ENCODE measurements around the gene ANKRD13D. TPM values are rescaled to one million over a fixed set of nuclear protein-coding genes. Genes with fewer than 3 reads are reported as not detected.

The ANKRD13D gene
- total RNA-seq, 2 donors from 2014 or later = 66.6 to 101 TPM

- no peaks in the 10 kb centered on the region for H3K27me3 ChIP-seq (replicated peaks; ENCODE audit: insufficient read depth)
- H3K4me3 ChIP-seq = no peak overlapping the region
- H3K27ac ChIP-seq = no peak overlapping the region
- no peak for TF ChIP-seq CTCF (IDR thresholded peaks at IDR 0.05)
- H3K4me1 ChIP-seq (ENCODE audit: control insufficient read depth in 1 of 2, low read depth in 2 of 2) = peaks cover 18 to 28% of the 10 kb centered on the region in 2 donors
- ATAC-seq (ENCODE audit: insufficient number of reproducible peaks, low FRiP score, low read depth) (no peak), DNase-seq (ENCODE audit: low spot score) (no peak)
- peaks cover 51% of the 10 kb centered on the region for H3K36me3 ChIP-seq
- H3K9me3 ChIP-seq = no peaks in the 10 kb centered on the region
Measured at GRCh38 chr11:67245046-67245445, 44.1 kb upstream of the ANKRD13D start.

DNA sequence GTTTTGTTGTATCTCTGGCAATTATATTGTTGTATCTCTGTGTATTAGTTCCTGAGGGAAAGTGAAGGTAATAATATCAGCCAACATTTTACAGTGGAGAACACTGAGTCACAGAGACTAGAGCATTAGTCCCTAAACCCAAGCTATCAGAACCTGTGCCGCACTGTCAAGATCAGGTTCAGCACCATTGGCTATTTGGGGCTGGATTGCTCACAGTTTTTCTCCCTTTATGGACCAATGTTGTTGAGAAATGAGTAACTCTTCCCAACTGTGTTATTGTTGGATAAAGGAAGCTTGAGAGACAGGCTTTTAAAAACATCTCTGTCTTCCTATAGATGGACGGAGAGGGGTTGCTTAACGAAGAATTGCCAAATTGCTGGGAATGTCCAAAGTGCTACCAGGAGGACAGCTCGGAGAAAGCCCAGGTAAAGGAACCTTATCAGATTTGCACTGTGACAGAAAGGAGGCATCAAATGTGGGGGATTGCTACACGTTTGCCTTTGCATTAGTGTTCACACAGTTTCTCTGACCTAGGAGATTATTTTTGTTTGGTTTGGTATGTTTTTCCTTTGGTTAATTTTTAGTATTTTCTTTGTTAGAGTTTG, 41.1 kb upstream of the ANKRD13D start:
- Histone ChIP-seq H3K36me3 (peaks cover 68% of the 10 kb centered on the region), H3K4me1 (ENCODE audit: control insufficient read depth in 1 of 2, low read depth in 2 of 2) (peaks cover 0 to 6% of the 10 kb centered on the region in 2 donors), H3K27me3 (replicated peaks; ENCODE audit: insufficient read depth) (no peaks in the 10 kb centered on the region), H3K9me3 (no peaks in the 10 kb centered on the region), H3K4me3 (no peak overlapping the region), H3K27ac (no peak overlapping the region)
- no peak for DNase-seq (ENCODE audit: low spot score)
- TF ChIP-seq CTCF (IDR thresholded peaks at IDR 0.05) = no peak
- ATAC-seq (ENCODE audit: insufficient number of reproducible peaks, low FRiP score, low read depth) = no peak

DNA sequence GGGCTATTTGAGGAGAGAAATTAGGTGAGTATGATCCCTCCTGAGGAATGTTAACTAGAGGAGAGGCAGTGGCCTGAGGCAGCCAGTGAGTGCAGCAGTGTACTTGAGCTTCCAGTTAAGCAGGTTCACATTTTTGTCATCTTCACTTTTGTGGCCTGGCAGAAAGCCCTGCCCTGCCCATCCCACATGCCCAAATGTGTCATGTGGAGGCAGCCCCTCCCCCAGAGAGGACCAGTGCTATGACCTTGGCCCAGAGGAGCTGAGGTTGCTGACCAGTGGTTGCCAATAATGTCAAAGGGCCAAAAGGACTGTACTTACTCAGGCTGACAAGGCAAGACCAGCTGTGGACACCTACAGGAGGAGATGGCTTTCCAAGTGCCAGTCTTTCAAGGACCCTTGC, 40.5 kb upstream of the ANKRD13D start:
- H3K27me3 ChIP-seq (replicated peaks; ENCODE audit: insufficient read depth) = no peaks in the 10 kb centered on the region
- DNase-seq (ENCODE audit: low spot score) (no peak), ATAC-seq (ENCODE audit: insufficient number of reproducible peaks, low FRiP score, low read depth) (no peak)
- no peaks in the 10 kb centered on the region for H3K9me3 ChIP-seq
- no peak for TF ChIP-seq CTCF (IDR thresholded peaks at IDR 0.05)
- no peak overlapping the region for H3K4me3 ChIP-seq
- H3K36me3 ChIP-seq = peaks cover 74% of the 10 kb centered on the region
- H3K4me1 ChIP-seq (ENCODE audit: control insufficient read depth in 1 of 2, low read depth in 2 of 2) = no peaks in the 10 kb centered on the region
- H3K27ac ChIP-seq = no peak overlapping the region

GRCh38 chr11:67250059-67251043, 38.8 kb upstream of the ANKRD13D start:
- peaks cover 81% of the 10 kb centered on the region for H3K36me3 ChIP-seq
- no peaks in the 10 kb centered on the region for H3K4me1 ChIP-seq (ENCODE audit: control insufficient read depth in 1 of 2, low read depth in 2 of 2)
- H3K27ac ChIP-seq = no peak overlapping the region
- H3K9me3 ChIP-seq = no peaks in the 10 kb centered on the region
- no peaks in the 10 kb centered on the region for H3K27me3 ChIP-seq (replicated peaks; ENCODE audit: insufficient read depth)
- ATAC-seq (ENCODE audit: insufficient number of reproducible peaks, low FRiP score, low read depth) (no peak), DNase-seq (ENCODE audit: low spot score) (no peak)
- no peak for TF ChIP-seq CTCF (IDR thresholded peaks at IDR 0.05)
- H3K4me3 ChIP-seq = no peak overlapping the region

- Histone ChIP-seq H3K4me1 (ENCODE audit: control insufficient read depth in 1 of 2, low read depth in 2 of 2) (no peaks in the 10 kb centered on the region), H3K9me3 (no peaks in the 10 kb centered on the region), H3K27me3 (replicated peaks; ENCODE audit: insufficient read depth) (no peaks in the 10 kb centered on the region), H3K4me3 (no peak overlapping the region), H3K36me3 (peaks cover 82% of the 10 kb centered on the region), H3K27ac (no peak overlapping the region)
- DNase-seq (ENCODE audit: low spot score) (no peak), ATAC-seq (ENCODE audit: insufficient number of reproducible peaks, low FRiP score, low read depth) (no peak)
- no peak for TF ChIP-seq CTCF (IDR thresholded peaks at IDR 0.05)
Measured at GRCh38 chr11:67251841-67252240, 37.3 kb upstream of the ANKRD13D start.

All from thoracic aorta (tissue), 2 donors.